CD4-positive, alpha-beta T cell treated with Interleukin-2 at 100 ng/mL for 4 hours (primary cell): ENCODE data around the gene BPIFB3.

Experiments used
- DNase-seq: peaks from one replicate; pipeline ENCODE4 v3.0.0-alpha.2; 2020; ENCODE audit warnings: low spot score

Gene BPIFB3, protein sequence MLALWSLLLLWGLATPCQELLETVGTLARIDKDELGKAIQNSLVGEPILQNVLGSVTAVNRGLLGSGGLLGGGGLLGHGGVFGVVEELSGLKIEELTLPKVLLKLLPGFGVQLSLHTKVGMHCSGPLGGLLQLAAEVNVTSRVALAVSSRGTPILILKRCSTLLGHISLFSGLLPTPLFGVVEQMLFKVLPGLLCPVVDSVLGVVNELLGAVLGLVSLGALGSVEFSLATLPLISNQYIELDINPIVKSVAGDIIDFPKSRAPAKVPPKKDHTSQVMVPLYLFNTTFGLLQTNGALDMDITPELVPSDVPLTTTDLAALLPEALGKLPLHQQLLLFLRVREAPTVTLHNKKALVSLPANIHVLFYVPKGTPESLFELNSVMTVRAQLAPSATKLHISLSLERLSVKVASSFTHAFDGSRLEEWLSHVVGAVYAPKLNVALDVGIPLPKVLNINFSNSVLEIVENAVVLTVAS

DNA sequence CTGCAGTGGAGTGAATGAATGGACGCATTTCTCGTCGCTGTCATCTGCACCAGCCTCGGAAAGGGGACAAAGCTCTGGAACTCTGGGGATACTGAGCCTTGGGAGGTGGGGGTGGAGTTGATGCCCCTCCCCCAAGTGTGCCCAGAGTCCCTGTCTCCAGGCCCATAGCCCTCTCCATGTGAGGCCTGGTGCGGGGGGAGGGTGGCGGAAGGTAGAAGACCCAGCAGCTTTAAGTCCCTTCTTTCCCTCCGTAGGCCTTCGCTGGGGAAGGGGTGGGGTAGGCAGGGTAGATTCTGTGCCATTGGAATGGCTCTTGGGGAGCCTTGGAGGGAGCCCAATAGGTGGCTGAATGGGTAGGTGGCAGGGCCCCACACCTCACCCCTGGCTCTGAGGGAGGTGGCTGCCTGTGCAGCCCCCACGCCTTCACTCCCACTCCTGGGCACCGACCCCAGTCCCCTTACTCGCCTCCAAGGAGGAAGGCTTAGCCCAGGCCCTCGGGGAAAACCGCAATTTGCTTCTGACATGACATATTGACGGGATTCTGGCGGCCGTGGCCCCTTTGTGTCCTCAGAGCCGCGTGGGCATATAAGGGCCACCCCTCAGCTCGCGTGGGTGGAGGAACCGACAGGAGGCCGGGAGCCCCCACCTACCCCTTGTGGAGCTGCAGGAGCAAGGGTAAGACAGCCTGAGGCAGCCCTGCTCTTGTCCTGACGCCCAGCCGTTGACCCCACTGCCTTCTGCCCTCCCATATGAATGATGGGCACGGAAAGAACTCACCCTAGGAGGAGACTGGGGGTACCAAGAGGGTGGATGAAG lies at the start of gene BPIFB3:
Gene BPIFB3, plus strand, starts transcription at position 613 of the 816 bp plus-strand sequence. CDS start 1,533 bp downstream, outside the sequence.
- no peak for DNase-seq

DNA sequence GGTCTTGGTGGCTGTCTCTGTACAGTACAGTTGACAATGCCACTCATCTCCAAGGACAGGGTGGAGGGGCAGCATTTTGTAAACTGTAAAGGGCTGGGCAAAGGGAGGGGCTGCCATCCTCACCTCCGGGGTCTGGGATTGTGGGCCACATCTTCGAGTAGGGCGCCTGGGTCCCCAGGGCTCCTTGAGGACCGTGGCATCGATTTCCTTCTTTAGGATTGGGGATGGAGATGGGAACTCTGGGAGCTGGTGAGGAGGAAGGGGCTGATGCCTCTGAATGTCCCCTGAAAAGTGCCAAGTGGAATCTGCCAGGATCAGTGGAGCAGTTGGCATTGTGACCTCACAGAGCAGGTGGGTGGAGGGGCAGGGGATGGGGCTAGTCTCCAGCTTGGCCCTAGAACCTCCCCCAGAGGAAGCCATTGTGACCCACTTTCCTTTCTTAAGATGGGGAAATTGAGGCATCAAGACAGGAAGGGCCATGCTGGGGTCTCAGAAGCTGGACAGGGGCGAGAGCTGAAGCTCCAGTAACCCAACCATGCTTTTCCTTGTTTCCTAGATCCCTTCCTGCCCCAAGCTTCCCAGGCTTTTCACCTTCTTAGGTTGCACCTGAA lies 49.5 kb upstream of the BPIFB3 start, which contains the start of gene SUN5:
Gene SUN5, minus strand, starts transcription at position 293 of the 611 bp plus-strand sequence. Its CDS starts 93 bp downstream, at position 200.
- DNase-seq = no peak

DNA sequence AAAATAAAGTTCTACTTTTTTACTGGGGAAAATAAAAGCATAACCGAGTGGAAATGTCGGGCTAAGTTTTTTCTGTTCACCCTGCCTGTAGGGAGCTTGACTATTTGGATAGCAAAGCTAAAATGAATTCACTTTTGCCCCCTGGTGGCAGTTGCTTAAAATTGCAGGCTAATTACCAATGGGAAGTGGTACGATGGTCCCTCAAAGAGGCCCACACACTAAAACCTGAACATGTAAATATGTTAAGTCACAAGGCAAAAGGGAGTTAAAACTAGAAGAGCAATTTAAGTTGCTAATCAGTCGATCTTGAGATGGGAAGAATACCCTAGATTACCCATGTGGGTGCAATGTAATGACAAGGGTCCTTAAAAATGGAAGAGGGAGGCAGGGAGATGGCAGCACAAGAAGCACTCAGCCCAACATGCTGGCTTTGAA lies 48.6 kb upstream of the BPIFB3 start:
- peak; percentile 41 for DNase-seq

DNA sequence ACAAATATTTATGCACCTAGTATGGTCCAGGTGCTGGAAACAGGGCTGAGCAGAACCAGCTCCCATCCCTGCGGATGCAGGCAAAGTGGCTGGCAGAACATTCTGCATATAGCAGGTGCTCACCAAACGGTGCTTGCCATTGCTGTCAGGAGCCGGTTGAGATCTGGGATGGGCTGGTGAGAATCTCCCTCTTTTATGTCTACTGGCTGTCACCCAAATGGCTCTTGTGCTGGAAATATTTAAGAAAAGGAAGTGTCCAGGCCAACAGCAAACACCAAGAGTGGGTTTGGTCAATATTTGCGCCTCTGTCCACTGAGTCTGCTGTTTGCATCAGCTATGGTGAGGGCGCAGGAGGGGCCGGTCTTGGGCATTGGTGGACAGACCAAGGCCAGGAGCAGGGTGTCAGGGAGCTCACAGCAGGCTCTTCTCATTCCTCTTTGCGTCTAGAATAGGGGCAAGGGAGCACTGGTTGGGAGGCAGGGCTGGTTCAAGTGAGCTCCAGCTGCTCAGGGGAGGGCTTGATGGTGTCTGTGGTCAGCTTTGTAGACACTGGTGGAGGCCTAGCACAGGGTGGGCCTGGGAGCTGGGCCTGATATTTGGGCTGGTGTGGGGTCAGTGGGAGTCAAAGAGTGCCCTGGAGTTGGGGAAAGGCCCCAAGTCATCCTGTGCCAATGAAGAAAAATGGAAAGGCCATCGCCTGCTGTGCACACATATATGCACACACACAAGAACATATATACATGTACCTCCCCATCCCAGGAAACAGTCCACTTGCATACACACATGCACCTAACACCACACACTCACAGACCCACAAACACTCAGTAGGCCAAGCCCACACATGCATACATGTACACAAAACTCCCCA lies 47.6 kb upstream of the BPIFB3 start:
- no peak for DNase-seq

DNA sequence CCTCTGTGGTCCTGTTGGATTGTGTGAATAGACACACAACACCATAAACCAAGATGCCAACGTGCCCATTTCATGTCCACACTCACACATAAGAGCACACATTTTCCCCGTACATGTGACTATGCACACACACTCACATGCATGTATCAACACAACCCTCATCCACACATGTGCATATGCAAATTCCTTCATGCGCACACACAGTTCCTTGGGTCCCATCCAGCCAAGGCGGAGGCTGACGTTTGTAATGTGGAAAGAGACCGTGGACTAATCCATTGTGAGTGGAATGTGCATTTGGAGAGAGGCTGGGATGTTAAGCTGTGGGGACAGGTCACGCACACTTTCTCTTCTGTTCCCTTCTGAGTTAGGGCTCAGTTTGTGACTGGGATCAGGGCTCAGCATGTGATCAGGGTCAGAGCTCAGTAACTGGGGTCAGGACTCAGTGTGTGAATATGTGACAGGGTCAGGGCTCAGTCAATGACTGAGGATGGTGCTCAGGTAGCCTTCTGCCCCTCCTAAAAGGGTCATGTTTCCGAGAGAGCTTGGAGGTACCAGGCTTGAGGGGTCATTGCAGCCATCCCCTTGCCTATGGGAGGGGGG lies 46.8 kb upstream of the BPIFB3 start:
- DNase-seq = no peak

DNA sequence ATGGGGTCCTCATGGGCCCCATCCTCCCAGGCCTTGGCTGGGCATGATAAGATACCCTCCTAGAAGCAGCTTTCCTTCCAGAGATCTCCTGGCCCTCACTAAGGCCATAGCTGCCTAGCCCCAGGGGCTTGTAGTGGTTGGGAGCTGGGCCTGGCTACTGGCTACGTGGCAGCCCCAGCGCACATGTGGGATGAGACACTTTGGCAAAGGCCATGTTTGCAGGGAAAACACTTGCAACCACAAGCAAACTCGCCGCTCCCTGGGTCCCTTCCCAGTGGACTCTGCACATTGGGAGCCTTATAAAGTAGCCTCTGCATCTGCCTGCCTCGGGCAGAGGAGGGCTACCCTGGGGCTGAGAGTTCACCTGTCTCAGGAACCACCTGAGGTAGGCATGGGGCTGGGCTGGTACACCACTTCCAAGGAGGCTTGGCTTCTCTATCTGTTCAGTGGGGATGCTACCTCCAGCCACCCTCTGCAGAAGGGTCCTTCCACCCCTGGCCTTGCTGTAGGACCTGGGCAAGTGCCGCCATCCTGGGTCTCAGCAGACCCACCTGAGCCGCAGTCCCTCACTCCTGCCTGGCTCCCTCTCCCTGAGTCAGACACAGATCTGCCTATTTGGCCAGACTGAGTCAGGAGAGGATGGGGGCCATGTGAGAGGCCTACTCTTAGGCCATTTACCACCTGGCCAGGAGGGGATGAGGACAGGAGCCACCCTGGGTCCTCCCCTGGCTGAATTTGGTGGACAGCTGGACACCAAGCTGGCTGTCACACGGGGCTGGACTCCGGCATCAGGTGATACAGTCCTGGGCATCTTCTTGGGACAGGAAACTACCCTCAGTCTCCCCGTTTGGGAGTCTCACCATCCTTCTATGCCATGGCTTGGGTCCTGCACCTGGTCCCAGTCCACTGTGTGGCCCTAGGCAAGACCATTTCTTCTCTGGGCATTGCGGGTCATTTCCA lies 46.0 kb upstream of the BPIFB3 start, which contains the start of gene BPIFB2:
Gene BPIFB2, plus strand, starts transcription at position 329 of the 960 bp plus-strand sequence. CDS start 871 bp downstream, outside the sequence.
- no peak for DNase-seq

DNA sequence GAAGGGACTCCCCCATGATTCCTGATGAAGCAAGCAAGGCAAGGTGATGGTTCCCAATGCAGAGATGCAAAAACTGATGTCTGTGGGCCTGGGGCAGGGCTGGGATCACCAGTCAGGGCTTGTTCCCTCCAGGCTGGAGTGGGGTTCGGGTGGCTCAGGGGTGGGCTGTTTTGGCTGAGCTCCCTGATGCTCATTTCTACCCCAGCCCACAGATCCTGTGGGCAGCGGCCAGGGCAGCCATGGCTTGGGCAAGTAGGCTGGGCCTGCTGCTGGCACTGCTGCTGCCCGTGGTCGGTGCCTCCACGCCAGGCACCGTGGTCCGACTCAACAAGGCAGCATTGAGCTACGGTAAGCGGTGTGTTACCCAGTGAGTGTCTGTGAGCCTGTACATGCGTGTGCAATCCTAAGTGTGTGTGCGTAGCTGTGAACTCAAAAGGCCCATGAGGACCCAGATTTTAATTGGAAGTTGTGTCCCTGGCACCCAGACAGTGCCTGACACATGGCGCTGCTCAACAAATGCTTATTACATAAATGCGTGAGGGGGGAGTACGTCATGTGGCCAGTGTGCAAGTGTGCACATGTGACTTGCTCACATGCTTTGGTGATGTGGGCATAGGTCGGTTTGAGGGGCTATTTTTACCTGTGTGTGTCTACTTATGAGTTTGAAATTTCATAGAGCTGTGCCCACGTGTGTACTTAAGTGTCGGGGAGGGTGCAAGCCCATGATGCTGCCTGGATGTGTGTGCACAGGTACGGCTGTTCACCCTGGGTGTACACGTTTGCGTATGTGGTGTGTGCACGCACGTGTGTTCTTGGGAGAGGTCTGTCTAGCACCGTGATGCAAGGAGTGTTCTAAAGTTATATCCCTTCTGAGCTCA lies 45.1 kb upstream of the BPIFB3 start:
- DNase-seq = no peak

DNA sequence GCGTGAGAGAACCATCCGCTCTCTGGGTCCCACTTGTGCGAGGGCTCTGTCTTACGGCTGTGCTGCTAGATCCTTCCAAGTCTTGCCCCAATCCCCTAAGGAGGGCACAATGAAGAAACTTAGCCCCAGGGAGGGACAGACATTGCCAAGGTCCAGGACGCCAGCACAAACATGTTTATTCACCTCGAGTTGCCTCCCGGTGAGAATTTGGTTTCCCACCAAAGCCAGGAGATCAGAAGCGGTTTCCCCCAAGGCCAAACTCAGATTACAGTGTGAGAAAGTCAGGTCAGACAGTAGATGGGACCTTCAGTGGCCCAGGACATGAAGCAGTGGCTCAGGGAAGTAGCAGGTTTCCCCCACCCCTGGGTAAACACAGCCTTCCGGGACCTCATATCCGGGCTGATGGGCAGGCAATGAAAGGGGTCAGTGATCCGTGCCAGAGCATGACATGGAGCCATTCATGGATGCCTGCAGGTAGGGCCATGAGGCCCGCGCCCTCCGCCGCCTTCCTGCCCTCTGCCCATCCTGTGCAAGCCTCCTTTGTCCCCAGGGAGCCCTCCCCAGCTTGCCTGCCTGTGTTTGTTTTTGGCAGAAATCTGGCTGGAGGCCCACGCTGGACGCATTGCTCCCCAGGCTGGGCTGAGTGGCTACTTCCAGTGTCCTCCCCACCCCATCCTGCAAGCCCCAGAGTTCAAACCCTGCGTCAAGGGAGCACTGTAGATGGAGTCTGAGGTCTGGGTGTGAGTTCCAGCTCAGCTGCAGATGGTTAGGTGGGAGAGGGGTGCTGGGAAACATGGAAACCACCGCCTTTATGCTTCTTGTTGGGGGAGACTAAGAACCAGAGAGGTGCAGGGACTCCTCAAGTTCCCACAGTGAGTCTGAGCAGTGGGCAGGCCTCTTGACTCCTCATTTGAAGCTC lies 44.2 kb upstream of the BPIFB3 start:
- no peak for DNase-seq

DNA sequence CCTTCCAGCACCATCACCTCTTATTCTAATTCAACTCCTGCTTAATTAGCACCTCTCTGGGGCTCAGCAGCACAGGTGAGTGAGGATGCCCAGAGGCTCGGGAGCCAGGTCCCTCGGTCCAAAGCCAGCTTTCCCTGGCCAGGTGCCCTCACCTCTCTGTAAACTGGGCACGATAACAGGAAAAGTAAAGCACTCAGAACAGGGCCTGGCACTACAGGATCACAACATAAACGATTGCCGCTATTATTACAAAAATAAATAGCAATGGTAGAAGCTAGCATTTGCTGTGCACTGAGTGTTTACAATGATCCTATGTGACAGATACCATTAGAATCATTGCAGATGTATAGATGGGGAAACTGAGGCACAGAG lies 43.6 kb upstream of the BPIFB3 start:
- DNase-seq = no peak

DNA sequence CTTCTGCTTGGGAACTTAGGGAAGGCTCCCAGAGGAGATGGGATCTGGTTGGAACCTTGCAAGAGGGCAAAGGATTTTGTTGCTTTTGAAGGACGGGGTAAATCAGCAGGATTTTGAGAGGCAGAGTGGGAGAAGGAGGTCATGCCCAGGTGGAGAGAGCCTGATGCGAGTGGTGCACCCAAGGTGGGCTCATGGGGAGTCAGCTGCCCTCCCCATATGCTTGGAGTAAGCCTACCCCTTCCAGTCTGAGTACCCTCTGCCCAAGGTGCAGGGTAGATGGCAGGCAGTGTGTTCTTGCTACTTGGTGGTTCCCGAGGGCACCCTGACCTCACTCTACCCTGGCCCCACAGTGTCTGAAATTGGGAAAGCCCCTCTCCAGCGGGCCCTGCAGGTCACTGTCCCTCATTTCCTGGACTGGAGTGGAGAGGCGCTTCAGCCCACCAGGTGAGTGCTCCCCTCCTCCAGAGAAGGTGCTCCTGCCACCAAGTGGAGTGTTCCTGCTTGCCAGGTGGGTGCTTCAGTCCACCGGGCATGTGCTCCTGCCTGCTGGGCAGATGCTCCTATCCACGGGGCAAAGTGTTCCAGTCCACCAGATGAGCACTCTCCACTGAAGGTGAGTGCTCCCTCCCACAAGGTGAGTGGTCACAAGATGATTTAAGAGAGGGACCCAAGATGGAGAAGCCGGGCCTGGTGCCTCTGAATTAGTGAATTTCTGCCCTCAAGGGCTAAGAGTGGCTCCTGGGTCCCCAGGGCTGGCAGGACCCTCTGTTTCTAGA lies 42.8 kb upstream of the BPIFB3 start:
- no peak for DNase-seq

DNA sequence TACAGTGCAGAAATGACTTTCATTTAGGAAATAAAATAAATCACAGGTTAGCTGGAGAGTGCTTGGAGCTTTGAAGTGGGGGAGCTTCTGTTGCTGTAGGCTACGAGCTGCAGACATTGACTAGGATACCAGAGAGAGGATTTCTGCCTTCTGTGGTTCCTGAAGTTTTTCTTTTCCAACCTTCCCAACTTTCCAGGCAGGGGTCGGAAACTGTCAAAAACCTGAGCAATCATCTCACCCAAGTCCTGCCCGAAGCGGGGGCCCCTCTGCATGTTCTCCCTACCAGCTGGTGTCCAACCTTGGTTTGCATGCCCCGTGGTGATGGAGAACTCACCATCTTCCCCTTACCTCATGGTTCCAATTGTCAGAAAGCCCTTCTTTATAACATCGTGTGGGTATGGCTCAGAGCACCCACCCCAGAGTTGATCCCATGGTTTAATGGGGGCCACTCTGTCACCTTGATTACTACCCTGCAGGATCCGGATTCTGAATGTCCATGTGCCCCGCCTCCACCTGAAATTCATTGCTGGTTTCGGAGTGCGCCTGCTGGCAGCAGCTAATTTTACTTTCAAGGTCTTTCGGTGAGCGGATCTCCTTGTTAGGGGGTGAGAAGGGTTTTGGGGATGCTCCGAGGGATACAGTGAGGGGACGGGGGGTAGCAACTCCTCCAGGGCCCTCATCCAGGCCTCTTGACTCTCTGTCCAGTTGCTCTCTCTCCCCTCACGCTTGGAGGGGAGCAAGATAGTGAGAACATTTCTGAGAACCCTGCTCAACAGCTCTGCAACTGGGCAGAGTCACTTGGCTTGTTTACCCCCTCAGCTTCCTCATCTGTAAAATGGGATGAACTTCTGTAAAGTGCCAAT lies 41.1 kb upstream of the BPIFB3 start:
- no peak for DNase-seq

DNA sequence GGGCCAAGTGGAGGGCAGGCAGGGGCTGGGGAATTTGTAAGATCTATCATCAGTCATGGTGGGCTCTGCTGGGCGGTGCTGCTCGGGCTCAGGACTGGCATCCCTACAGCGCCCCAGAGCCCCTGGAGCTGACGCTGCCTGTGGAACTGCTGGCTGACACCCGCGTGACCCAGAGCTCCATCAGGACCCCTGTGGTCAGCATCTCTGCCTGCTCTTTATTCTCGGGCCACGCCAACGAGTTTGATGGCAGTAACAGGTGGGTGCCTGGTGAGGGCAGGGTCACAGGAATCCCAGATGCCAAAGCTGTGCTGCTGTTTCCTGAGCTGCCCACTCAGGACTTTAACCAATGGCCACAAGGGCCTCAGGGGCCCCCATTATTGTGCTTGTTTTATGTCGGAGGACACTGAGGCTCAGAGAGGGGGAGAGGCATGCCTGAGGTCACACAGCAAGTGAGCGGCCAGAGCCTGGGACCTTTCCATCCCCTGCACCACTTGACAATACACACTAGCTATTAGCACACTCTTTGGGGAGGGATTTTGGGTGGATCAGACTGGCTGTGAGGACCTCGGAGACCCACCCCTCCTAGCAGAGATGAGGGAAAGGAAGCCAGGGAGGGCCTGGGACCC lies 39.9 kb upstream of the BPIFB3 start:
- DNase-seq = no peak

DNA sequence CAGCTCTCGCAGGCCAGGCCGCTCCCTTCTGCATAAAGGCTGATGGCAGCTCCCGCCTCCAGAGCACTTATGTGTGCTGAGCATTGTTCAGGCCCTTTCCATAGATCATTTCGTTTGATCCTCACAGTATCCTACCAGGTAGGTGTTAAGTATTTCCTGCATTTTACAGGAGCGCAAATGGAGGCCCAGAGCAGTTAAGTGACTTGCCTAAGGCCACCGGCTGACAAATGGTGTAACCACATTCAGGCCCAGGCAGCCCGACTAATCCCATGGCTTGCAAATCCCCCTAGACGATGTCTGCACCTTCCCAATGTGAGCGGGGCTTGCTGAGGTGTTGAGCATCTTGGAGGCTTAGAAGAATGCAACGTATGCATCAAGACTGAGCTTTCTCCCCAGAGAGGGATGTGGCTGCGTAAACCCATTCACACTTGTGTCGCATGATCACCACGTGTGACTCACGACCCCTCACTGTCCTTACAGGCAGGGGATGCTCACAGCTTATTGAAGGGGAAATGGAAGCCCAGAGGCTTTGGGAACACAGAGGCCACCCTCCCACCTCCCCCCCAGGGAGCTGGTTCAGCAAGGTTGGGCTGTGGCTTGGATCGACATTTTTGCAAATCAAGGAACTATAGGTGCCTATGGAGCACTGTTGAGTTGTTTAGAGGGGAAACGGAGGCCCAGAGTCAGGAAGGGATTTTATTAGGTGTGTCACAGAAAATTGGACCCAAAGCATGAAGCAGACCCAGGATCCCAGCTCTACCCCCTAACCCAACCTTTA lies 39.2 kb upstream of the BPIFB3 start:
- no peak for DNase-seq

DNA sequence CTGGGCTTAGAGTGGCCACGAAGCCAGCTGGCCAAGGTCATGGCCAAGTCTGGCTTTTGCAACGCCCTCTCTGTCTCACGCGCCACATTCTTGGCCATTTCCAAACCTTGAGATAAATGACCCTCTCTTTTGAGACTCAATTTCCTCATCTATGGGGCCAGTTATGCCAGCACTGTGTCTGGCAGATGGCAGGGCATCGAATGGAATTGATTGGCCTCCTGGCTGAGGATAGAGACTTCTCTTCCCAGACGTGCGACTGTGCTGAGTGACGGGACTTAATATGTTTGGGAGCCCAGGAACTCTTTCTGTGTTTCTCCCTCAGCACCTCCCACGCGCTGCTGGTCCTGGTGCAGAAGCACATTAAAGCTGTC lies 38.6 kb upstream of the BPIFB3 start:
- no peak for DNase-seq
